PC-3 (cell line): ENCODE data around the gene NACAD. TPM values are rescaled to one million over a fixed set of nuclear protein-coding genes. Genes with fewer than 3 reads are reported as not detected.

ENCODE experiments used
- ATAC-seq: fragments of 200-7000 bp; cut with Tn5 transposase; 2 replicates; pipeline ENCODE4 v1.9.1; 2020; ENCODE audit warnings: mild to moderate bottlenecking, moderate library complexity
- BruUV-seq: library from RNA; stranded (reverse); fragments of 400-500 nt; replicated peaks from 2 replicates; lab custom pipeline; 2021; lab: Mats Ljungman, UMichigan
- CTCF ChIA-PET: fragments of 300-600 bp; sonication (Branson Sonifier 250); formaldehyde crosslinking; loops from one replicate; lab custom pipeline; 2022; ENCODE audit warnings: antibody characterized with exemption; lab: Charles Lee
- POLR2A ChIA-PET: fragments of 300-600 bp; sonication (Branson Sonifier 250); formaldehyde crosslinking; loops from one replicate; lab custom pipeline; 2022; ENCODE audit warnings: antibody characterized with exemption; ENCODE audit not compliant: unreplicated experiment; lab: Charles Lee
- DNase-seq: peaks from one replicate; pipeline ENCODE4 v3.0.0-alpha.2; 2015
- H2AFZ ChIP-seq: fragments of 300-600 bp; sonication (generic); 2 replicates; pipeline ENCODE4 v1.6.0; 2016; ENCODE audit warnings: antibody characterized with exemption, low read length
- H3F3A ChIP-seq: fragments of 300-600 bp; sonication (generic); one replicate; pipeline ENCODE4 v1.6.0; 2017; ENCODE audit warnings: antibody characterized with exemption, low read length, control low read depth, mild to moderate bottlenecking; ENCODE audit not compliant: unreplicated experiment
- H3K27ac ChIP-seq: fragments of 300-600 bp; sonication (generic); 2 replicates; pipeline ENCODE4 v1.5.1; 2016; ENCODE audit warnings: mild to moderate bottlenecking, low read length
- H3K27me3 ChIP-seq: fragments of 300-600 bp; sonication (generic); 2 replicates; pipeline ENCODE4 v1.6.1; 2016; ENCODE audit warnings: low read length, mixed read lengths
- H3K36me3 ChIP-seq: fragments of 300-600 bp; sonication (generic); 2 replicates; pipeline ENCODE4 v1.6.1; 2016; ENCODE audit warnings: low read depth, mixed run types, low read length, mixed read lengths
- H3K4me1 ChIP-seq: fragments of 300-600 bp; sonication (generic); 2 replicates; pipeline ENCODE4 v1.5.1; 2016; ENCODE audit warnings: low read length; ENCODE audit not compliant: insufficient read depth
- H3K4me2 ChIP-seq: fragments of 300-600 bp; sonication (generic); 2 replicates; pipeline ENCODE4 v1.6.0; 2016; ENCODE audit warnings: low read length
- H3K4me3 ChIP-seq: fragments of 300-600 bp; sonication (generic); 2 replicates; pipeline ENCODE4 v1.5.1; 2016; ENCODE audit warnings: mild to moderate bottlenecking, low read length, mixed read lengths
- H3K79me2 ChIP-seq: fragments of 300-600 bp; sonication (generic); 2 replicates; pipeline ENCODE4 v1.6.1; 2017; ENCODE audit warnings: low read length, mixed read lengths
- H3K9ac ChIP-seq: fragments of 300-600 bp; sonication (generic); 2 replicates; pipeline ENCODE4 v1.6.0; 2016; ENCODE audit warnings: mild to moderate bottlenecking, low read length
- H3K9me2 ChIP-seq: fragments of 300-600 bp; sonication (generic); replicated peaks from 2 replicates; pipeline ENCODE4 v1.6.1; 2016; ENCODE audit warnings: mixed run types, low read length, mixed read lengths
- H3K9me3 ChIP-seq: fragments of 300-600 bp; sonication (generic); 2 replicates; pipeline ENCODE4 v1.6.1; 2016; ENCODE audit warnings: low read length, mixed read lengths
- H4K20me1 ChIP-seq: fragments of 300-600 bp; sonication (generic); 2 replicates; pipeline ENCODE4 v1.6.1; 2016; ENCODE audit warnings: low read length, mixed read lengths
- EZH2 ChIP-seq: fragments of 300-600 bp; sonication (generic); IDR thresholded peaks from one replicate; pipeline ENCODE4 v1.6.1; 2017; ENCODE audit warnings: antibody characterized with exemption, mild to moderate bottlenecking, low read length; ENCODE audit not compliant: unreplicated experiment
- EZH2phosphoT487 ChIP-seq: fragments of 300-600 bp; sonication (generic); IDR thresholded peaks from 2 replicates; pipeline ENCODE4 v1.6.1; 2018; ENCODE audit warnings: mild to moderate bottlenecking, antibody characterized with exemption, low read length, borderline replicate concordance
- intact Hi-C: fragments of 100-400 bp; cut with micrococcal nuclease; formaldehyde crosslinking; loops from 2 replicates; pipeline ENCODE4 v1.9.0; 2023
- total RNA-seq: library from RNA; depleted of rRNA; stranded (reverse); fragments of >200 nt; gene quantifications from 2 replicates; pipeline ENCODE4 v1.2.3, GENCODE V29; 2014
- TF ChIP-seq, protein P1 (sequence below): fragments of 300-600 bp; sonication (generic); conservative IDR thresholded peaks from 2 replicates; pipeline ENCODE4 v1.5.1; 2017; ENCODE audit warnings: antibody characterized with exemption, low read depth, mild to moderate bottlenecking, low read length

The NACAD gene
- total RNA-seq, 1 experiment from 2014 or later, result 0.26 TPM

DNA sequence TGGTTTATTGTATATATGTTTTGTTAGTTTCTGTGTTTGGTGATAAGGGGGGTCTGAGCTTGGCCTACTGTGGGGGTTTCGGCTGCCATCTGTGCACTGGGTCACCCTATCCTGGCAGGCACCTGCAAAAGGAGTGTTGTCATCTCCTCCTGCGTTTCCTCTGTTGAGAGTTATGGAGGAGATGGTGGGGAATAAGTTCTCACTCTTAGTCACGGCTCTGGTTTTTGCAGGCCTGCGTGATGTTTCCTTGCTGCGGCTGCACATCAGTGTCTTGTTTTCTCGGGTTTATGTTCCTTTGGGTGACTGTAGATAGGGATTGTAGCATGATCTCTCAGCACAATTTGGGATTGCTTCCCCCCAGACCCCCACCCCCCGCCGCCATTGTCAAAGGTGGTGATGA is 52.0 kb downstream of the NACAD start:
- H3K4me1 ChIP-seq, result no peaks in the 10 kb centered on the region
- ATAC-seq, result no peak
- no peak for TF ChIP-seq EZH2
- TF ChIP-seq EZH2phosphoT487, result no peak
- TF ChIP-seq, protein P1, sequence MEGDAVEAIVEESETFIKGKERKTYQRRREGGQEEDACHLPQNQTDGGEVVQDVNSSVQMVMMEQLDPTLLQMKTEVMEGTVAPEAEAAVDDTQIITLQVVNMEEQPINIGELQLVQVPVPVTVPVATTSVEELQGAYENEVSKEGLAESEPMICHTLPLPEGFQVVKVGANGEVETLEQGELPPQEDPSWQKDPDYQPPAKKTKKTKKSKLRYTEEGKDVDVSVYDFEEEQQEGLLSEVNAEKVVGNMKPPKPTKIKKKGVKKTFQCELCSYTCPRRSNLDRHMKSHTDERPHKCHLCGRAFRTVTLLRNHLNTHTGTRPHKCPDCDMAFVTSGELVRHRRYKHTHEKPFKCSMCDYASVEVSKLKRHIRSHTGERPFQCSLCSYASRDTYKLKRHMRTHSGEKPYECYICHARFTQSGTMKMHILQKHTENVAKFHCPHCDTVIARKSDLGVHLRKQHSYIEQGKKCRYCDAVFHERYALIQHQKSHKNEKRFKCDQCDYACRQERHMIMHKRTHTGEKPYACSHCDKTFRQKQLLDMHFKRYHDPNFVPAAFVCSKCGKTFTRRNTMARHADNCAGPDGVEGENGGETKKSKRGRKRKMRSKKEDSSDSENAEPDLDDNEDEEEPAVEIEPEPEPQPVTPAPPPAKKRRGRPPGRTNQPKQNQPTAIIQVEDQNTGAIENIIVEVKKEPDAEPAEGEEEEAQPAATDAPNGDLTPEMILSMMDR, result no peak
- no peak overlapping the region for H3K27ac ChIP-seq
- no peaks in the 10 kb centered on the region for H3K36me3 ChIP-seq
- POLR2A ChIA-PET, result no interaction called here
- CTCF ChIA-PET, result no interaction called here
- no peak overlapping the region for H2AFZ ChIP-seq
- H3K9ac ChIP-seq, result no peak overlapping the region
- no peak for DNase-seq
- H3K27me3 ChIP-seq, result no peaks in the 10 kb centered on the region
- BruUV-seq, result no TSS peak
- no peaks in the 10 kb centered on the region for H4K20me1 ChIP-seq
- H3K9me3 ChIP-seq, result no peaks in the 10 kb centered on the region
- H3K9me2 ChIP-seq, result no peaks in the 10 kb centered on the region
- H3F3A ChIP-seq, result no peaks in the 10 kb centered on the region
- no peak overlapping the region for H3K4me3 ChIP-seq
- H3K79me2 ChIP-seq, result 0 out of 2 replicates have a peak, but pooled peaks cover 9% of the 10 kb centered on the region
- no peak overlapping the region for H3K4me2 ChIP-seq
- intact Hi-C loops, result no loop called here

GRCh38 chr7:45036317-45036716 is 52.5 kb downstream of the NACAD start:
- no TSS peak for BruUV-seq
- Histone ChIP-seq H3K4me1 (no peaks in the 10 kb centered on the region), H3K9me3 (no peaks in the 10 kb centered on the region), H3F3A (no peaks in the 10 kb centered on the region), H3K36me3 (no peaks in the 10 kb centered on the region), H2AFZ (no peak overlapping the region), H3K27ac (no peak overlapping the region), H3K4me2 (no peak overlapping the region), H3K9ac (no peak overlapping the region), H3K27me3 (no peaks in the 10 kb centered on the region), H3K9me2 (no peaks in the 10 kb centered on the region), H4K20me1 (no peaks in the 10 kb centered on the region), H3K4me3 (no peak overlapping the region), H3K79me2 (0 out of 2 replicates have a peak, but pooled peaks cover 9% of the 10 kb centered on the region)
- ATAC-seq, result no peak
- POLR2A ChIA-PET, result no interaction called here
- no peak for DNase-seq
- CTCF ChIA-PET, result no interaction called here
- TF ChIP-seq, protein P1, result no peak
- intact Hi-C loops, result no loop called here

GRCh38 chr7:45035893-45036292 is 52.9 kb downstream of the NACAD start:
- H3K9ac ChIP-seq, result no peak overlapping the region
- no peaks in the 10 kb centered on the region for H3K4me1 ChIP-seq
- H3K36me3 ChIP-seq, result no peaks in the 10 kb centered on the region
- no peaks in the 10 kb centered on the region for H3K27me3 ChIP-seq
- POLR2A ChIA-PET, result no interaction called here
- CTCF ChIA-PET, result no interaction called here
- TF ChIP-seq EZH2 (no peak), EZH2phosphoT487 (no peak)
- TF ChIP-seq, protein P1, result no peak
- H3F3A ChIP-seq, result no peaks in the 10 kb centered on the region
- no peaks in the 10 kb centered on the region for H3K9me3 ChIP-seq
- no peak overlapping the region for H3K4me2 ChIP-seq
- no peak overlapping the region for H3K27ac ChIP-seq
- 0 out of 2 replicates have a peak, but pooled peaks cover 9% of the 10 kb centered on the region for H3K79me2 ChIP-seq
- no peak overlapping the region for H2AFZ ChIP-seq
- no peaks in the 10 kb centered on the region for H4K20me1 ChIP-seq
- no peak for ATAC-seq
- H3K9me2 ChIP-seq, result no peaks in the 10 kb centered on the region
- no peak overlapping the region for H3K4me3 ChIP-seq
- no peak for DNase-seq
- intact Hi-C loops, result no loop called here
- BruUV-seq, result no TSS peak
